Esophagus squamous epithelium (tissue), 5 donors: ENCODE data around the gene TES. TPM values are rescaled to one million over a fixed set of nuclear protein-coding genes. Genes with fewer than 3 reads are reported as not detected.

ENCODE experiments used
- DNase-seq: peaks from one replicate; lab custom pipeline; 2025; lab: John Stamatoyannopoulos, UW
- H3K27ac ChIP-seq, 4 donors: fragments of 200-600 bp; sonication (generic); one replicate each; pipeline ENCODE4 v1.5.1; 2016 to 2019; ENCODE audit warnings: mild to moderate bottlenecking in 1 of 4
- H3K27me3 ChIP-seq, 4 donors: fragments of 200-600 bp; sonication (generic); 1 replicate in 3 of 4; 2 replicates in 1 of 4; pipeline versions ENCODE4 v1.5.1 to v1.6.0; 2017 to 2021; ENCODE audit warnings: antibody characterized with exemption in 1 of 4
- H3K36me3 ChIP-seq, 3 donors: fragments of 200-600 bp; sonication (generic); one replicate each; pipeline ENCODE4 v1.5.1; 2016 to 2019
- H3K4me1 ChIP-seq, 3 donors: fragments of 200-600 bp; sonication (generic); one replicate each; pipeline ENCODE4 v1.5.1; 2017 to 2019
- H3K4me3 ChIP-seq, 4 donors: fragments of 200-600 bp; sonication (generic); 1 replicate in 3 of 4; 2 replicates in 1 of 4; pipeline ENCODE4 v1.5.1; 2016 to 2019; ENCODE audit warnings: mild to moderate bottlenecking in 2 of 4, moderate library complexity in 1 of 4
- H3K9me3 ChIP-seq, 3 donors: fragments of 200-600 bp; sonication (generic); one replicate each; pipeline ENCODE4 v1.5.1; 2016 to 2019
- CTCF ChIP-seq, 6 experiments: fragments of 450-650 bp in 4 of 6; fragments of 200-600 bp in 2 of 6; sonication (generic) in 2 of 6; IDR thresholded peaks; one replicate each; pipeline ENCODE4 v1.5.1; 2016 to 2019; ENCODE audit warnings: antibody characterized with exemption in 6 of 6, mild to moderate bottlenecking in 4 of 6, moderate library complexity in 4 of 6
- POLR2A ChIP-seq, 4 donors: fragments of 450-650 bp; IDR thresholded peaks; one replicate each; pipeline ENCODE4 v1.6.1; 2017; ENCODE audit warnings: antibody characterized with exemption in 4 of 4, mild to moderate bottlenecking in 4 of 4, moderate library complexity in 3 of 4
- WGBS, 2 donors: methylation state at CpG; one replicate each; pipeline ENCODE4 v1.1.5; 2018; 5-methylcytosine and 5-hydroxymethylcytosine counted together
- intact Hi-C: fragments of 100-400 bp; cut with DNase I; formaldehyde crosslinking; loops from one replicate; pipeline ENCODE4 v1.15.0; 2022
- total RNA-seq, 4 donors: library from RNA; depleted of rRNA; stranded (reverse); fragments of >200 nt; gene quantifications; one replicate each; pipeline ENCODE4 v1.1.0, GENCODE V29; 2016
- donor health status: DM: yes; HTN: yes; CAD: no.

Gene TES
- total RNA-seq, 4 donors from 2014 or later = 34.8 to 155 (median 67.0) TPM

- Histone ChIP-seq H3K9me3 (no peaks in the 10 kb centered on the region), H3K4me3 (no peak overlapping the region), H3K27ac (no peak overlapping the region), H3K36me3 (no peaks in the 10 kb centered on the region), H3K4me1 (no peaks in the 10 kb centered on the region), H3K27me3 (no peaks in the 10 kb centered on the region)
- 87 to 88% methylated on average over 3 of the region's 3 CpGs for WGBS, 2 donors
- intact Hi-C loops = no loop called here
- DNase-seq = no peak
- no peak for TF ChIP-seq CTCF (IDR thresholded peaks at IDR 0.05)
- no peak for TF ChIP-seq POLR2A (IDR thresholded peaks at IDR 0.05)
Observed at GRCh38 chr7:116196947-116197346, 13.4 kb upstream of the TES start.

- 81 to 83% methylated on average over 2 to 3 of the region's 3 CpGs for WGBS, 2 donors
- Histone ChIP-seq H3K36me3 (no peaks in the 10 kb centered on the region), H3K27me3 (no peaks in the 10 kb centered on the region), H3K4me3 (no peak overlapping the region), H3K4me1 (no peaks in the 10 kb centered on the region), H3K27ac (no peak overlapping the region), H3K9me3 (no peaks in the 10 kb centered on the region)
- intact Hi-C loops = no loop called here
- TF ChIP-seq POLR2A (IDR thresholded peaks at IDR 0.05) (no peak), CTCF (IDR thresholded peaks at IDR 0.05) (no peak)
- no peak for DNase-seq
Observed at GRCh38 chr7:116197360-116197759, 13.0 kb upstream of the TES start.

- Histone ChIP-seq H3K27ac (no peak overlapping the region), H3K9me3 (no peaks in the 10 kb centered on the region), H3K27me3 (no peaks in the 10 kb centered on the region), H3K36me3 (no peaks in the 10 kb centered on the region), H3K4me3 (no peak overlapping the region), H3K4me1 (no peaks in the 10 kb centered on the region)
- TF ChIP-seq CTCF (IDR thresholded peaks at IDR 0.05) = no peak
- intact Hi-C loops = no loop called here
- DNase-seq = no peak
- WGBS, 2 donors = 78 to 92% methylated on average over 4 to 5 of the region's 5 CpGs
Observed at GRCh38 chr7:116198748-116199410, 11.5 kb upstream of the TES start.

- no peak overlapping the region for H3K27ac ChIP-seq
- H3K9me3 ChIP-seq = no peaks in the 10 kb centered on the region
- H3K36me3 ChIP-seq = no peaks in the 10 kb centered on the region
- DNase-seq = no peak
- no peak overlapping the region for H3K4me3 ChIP-seq
- intact Hi-C loops = no loop called here
- H3K27me3 ChIP-seq = no peaks in the 10 kb centered on the region
- 60 to 68% methylated on average over 1 of the region's 1 CpG for WGBS, 2 donors
- no peaks in the 10 kb centered on the region for H3K4me1 ChIP-seq
- TF ChIP-seq POLR2A (IDR thresholded peaks at IDR 0.05) (no peak), CTCF (IDR thresholded peaks at IDR 0.05) (no peak)
Observed at GRCh38 chr7:116200963-116201362, 9.4 kb upstream of the TES start.

- TF ChIP-seq CTCF (IDR thresholded peaks at IDR 0.05) (no peak), POLR2A (IDR thresholded peaks at IDR 0.05) (no peak)
- intact Hi-C loops = no loop called here
- no peak for DNase-seq
Observed at GRCh38 chr7:116206141-116206540, 4.2 kb upstream of the TES start.

More at GRCh38 chr7:116206141-116206540, 4.2 kb upstream of the TES start:
- Histone ChIP-seq H3K4me1 (peaks cover 0 to 6% (median 0%) of the 10 kb centered on the region in 3 donors), H3K27me3 (no peaks in the 10 kb centered on the region), H3K4me3 (no peak overlapping the region), H3K9me3 (no peaks in the 10 kb centered on the region), H3K36me3 (no peaks in the 10 kb centered on the region), H3K27ac (no peak overlapping the region)
- 85 to 87% methylated on average over 1 of the region's 1 CpG for WGBS, 2 donors
